HUES48 (cell line): ENCODE results near the gene GOPC.
"Not testable (repeated sequence)": the region's sequence is repeated elsewhere in the genome, so short reads cannot be mapped to it uniquely, and the experiment has no call there.

Experiments used
- H3K27ac ChIP-seq: one replicate; pipeline ENCODE4 v1.7.0; 2013; ENCODE audit warnings: low read depth, low read length, inconsistent platforms
- H3K27me3 ChIP-seq: 2 replicates; pipeline ENCODE4 v1.6.1; 2013; ENCODE audit warnings: mild to moderate bottlenecking, low read length; ENCODE audit not compliant: control insufficient read depth, insufficient read depth
- H3K36me3 ChIP-seq: 2 replicates; pipeline ENCODE4 v1.6.1; 2013; ENCODE audit warnings: low read length; ENCODE audit not compliant: control insufficient read depth, insufficient read depth
- H3K4me1 ChIP-seq: 2 replicates; pipeline ENCODE4 v1.6.1; 2013; ENCODE audit warnings: mild to moderate bottlenecking, low read length; ENCODE audit not compliant: control insufficient read depth, insufficient read depth
- H3K4me3 ChIP-seq: 2 replicates; pipeline ENCODE4 v1.5.1; 2013; ENCODE audit warnings: mild to moderate bottlenecking, low read depth, low read length
- H3K9ac ChIP-seq: 2 replicates; pipeline ENCODE4 v1.6.1; 2013; ENCODE audit warnings: mild to moderate bottlenecking, low read depth, low read length, moderate library complexity
- H3K9me3 ChIP-seq: 2 replicates; pipeline ENCODE4 v1.6.1; 2013; ENCODE audit warnings: low read length; ENCODE audit not compliant: control insufficient read depth, insufficient read depth

The GOPC gene

GRCh38 chr6:117602151-117602898 is at the start of gene GOPC:
Gene GOPC (minus strand): TSS chr6:117602511. CDS start chr6:117602288, 223 bp downstream.
- Histone ChIP-seq H3K27me3 (no peaks in the 10 kb centered on the region), H3K27ac (peak within 1 kb of the TSS; percentile 89), H3K36me3 (peaks cover 11% of the 10 kb centered on the region; the same call in 1 of the 2 replicates), H3K4me3 (peak within 1 kb of the TSS; percentile 90), H3K9me3 (peaks cover 9% of the 10 kb centered on the region), H3K4me1 (peaks cover 3% of the 10 kb centered on the region; the same call in 1 of the 2 replicates), H3K9ac (peak within 1 kb of the TSS; percentile 89)

DNA sequence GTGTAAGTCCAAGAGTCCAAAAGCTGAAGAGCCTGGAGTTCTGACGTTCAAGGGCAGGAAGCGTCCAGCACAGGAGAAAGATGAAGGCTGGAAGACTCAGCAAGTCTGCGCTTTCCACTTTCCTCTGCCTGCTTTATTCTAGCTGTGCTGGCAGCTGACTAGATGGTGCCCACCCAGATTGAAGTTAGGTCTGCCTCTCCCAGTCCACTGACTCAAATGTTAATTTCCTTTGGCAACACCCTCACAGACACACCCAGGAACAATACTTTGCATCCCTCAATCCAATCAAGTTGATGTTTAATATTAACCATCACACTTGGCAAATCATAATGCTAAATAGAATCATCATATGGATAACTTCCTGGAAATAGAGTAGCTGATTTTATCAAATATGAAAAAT is 49.7 kb upstream of the GOPC start:
- not testable (repeated sequence) for H3K4me3 ChIP-seq, H3K27ac ChIP-seq, H3K4me1 ChIP-seq

GRCh38 chr6:117642976-117643375 is 40.7 kb upstream of the GOPC start:
- H3K4me3 ChIP-seq: no peak overlapping the region

More for the DNA sequence above, 49.7 kb upstream of the GOPC start:
- not testable (repeated sequence) for H3K27me3 ChIP-seq, H3K9me3 ChIP-seq, H3K9ac ChIP-seq, H3K36me3 ChIP-seq

DNA sequence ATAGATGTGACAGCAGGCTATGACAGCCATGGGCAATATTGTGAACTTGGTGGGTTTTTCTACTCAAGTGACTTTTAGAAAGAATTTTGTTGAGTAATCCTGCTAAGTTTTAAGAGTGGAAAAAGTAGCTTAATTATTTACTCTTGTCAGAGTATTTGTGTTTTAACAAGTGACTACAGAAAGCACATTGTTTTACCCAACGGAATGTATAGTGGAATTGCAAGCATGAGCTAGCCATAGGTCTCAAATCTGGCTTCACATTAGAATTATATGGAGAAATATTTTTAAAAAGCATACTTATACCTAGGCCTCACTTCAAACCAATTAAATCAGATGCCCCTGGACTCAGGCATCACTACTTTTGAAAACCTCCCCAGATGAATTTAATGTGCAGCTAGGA is 35.5 kb upstream of the GOPC start:
- no peaks in the 10 kb centered on the region for H3K27me3 ChIP-seq
- no peaks in the 10 kb centered on the region for H3K4me1 ChIP-seq
- H3K36me3 ChIP-seq: no peaks in the 10 kb centered on the region
- H3K9ac ChIP-seq: no peak overlapping the region
- peaks cover 14% of the 10 kb centered on the region; the same call in 1 of the 2 replicates for H3K9me3 ChIP-seq
- no peak overlapping the region for H3K27ac ChIP-seq
- H3K4me3 ChIP-seq: no peak overlapping the region

More at GRCh38 chr6:117642976-117643375, 40.7 kb upstream of the GOPC start:
- peaks cover 9% of the 10 kb centered on the region; the same call in 1 of the 2 replicates for H3K9me3 ChIP-seq
- H3K4me1 ChIP-seq: no peaks in the 10 kb centered on the region
- H3K27me3 ChIP-seq: no peaks in the 10 kb centered on the region
- H3K9ac ChIP-seq: no peak overlapping the region
- H3K36me3 ChIP-seq: no peaks in the 10 kb centered on the region
- H3K27ac ChIP-seq: no peak overlapping the region

DNA sequence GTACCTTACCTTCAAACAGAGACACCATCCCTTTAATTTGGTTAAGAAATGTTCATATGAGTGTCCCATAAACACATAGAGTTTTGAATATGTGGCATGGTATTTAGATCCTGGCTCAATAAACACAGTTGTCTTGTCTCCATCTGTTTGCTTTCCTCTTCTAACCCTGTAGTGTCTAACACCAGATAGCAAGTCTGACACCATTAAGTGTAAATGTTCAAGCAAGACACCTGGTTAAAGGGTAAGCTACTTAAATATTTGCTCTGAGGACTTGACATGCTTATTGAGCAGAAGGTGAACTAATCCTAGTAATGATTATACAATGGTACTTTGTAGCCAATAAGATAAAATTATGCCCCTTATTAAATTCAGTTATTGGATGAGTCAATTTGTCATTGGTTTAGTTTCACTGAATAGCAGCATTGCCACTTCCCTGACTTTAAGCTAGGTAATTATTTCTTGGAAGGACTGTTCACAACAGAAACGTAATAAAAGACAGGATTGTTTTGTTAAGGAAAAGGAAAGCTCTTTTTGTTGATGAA is 26.9 kb upstream of the GOPC start:
- no peak overlapping the region for H3K27ac ChIP-seq
- H3K4me3 ChIP-seq: no peak overlapping the region
- no peak overlapping the region for H3K9ac ChIP-seq
- H3K27me3 ChIP-seq: no peaks in the 10 kb centered on the region
- peaks cover 48% of the 10 kb centered on the region for H3K9me3 ChIP-seq
- H3K4me1 ChIP-seq: no peaks in the 10 kb centered on the region
- H3K36me3 ChIP-seq: no peaks in the 10 kb centered on the region

GRCh38 chr6:117627533-117627932 is 25.2 kb upstream of the GOPC start:
- H3K36me3 ChIP-seq: no peaks in the 10 kb centered on the region
- no peak overlapping the region for H3K9ac ChIP-seq
- H3K27ac ChIP-seq: no peak overlapping the region
- peaks cover 60% of the 10 kb centered on the region for H3K9me3 ChIP-seq
- no peaks in the 10 kb centered on the region for H3K27me3 ChIP-seq
- no peak overlapping the region for H3K4me3 ChIP-seq
- H3K4me1 ChIP-seq: no peaks in the 10 kb centered on the region

DNA sequence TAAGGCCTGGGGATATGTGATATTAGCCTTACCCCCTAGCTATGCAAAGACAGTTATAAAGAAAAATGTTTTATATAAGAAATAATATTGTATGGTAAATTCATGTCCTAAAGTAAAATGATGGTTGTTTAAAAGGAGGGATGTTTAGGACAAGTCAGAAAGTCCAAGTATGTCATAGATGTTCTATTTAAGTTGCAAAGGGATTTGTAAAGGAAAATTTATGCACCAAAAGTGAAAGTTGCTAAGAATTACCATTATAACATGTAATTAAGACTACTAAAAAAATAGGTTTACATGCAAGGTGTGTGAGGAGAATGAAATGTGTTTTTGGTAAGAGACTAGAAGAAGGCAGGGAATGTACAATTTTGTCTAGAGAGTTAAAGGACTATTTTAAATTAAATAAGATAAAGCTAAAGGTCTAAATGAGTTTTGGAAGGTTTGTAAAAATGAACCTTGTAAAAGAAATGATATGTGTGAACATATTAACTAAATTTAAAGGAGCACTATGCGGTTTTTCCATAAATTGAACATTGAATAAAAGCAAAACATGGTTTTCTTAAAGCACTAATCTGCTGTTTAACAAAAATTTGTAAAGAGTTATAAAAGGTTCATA is 22.7 kb upstream of the GOPC start:
- H3K4me3 ChIP-seq: no peak overlapping the region
- no peak overlapping the region for H3K9ac ChIP-seq
- H3K36me3 ChIP-seq: no peaks in the 10 kb centered on the region
- no peaks in the 10 kb centered on the region for H3K4me1 ChIP-seq
- no peak overlapping the region for H3K27ac ChIP-seq
- H3K9me3 ChIP-seq: peaks cover 47% of the 10 kb centered on the region
- no peaks in the 10 kb centered on the region for H3K27me3 ChIP-seq

DNA sequence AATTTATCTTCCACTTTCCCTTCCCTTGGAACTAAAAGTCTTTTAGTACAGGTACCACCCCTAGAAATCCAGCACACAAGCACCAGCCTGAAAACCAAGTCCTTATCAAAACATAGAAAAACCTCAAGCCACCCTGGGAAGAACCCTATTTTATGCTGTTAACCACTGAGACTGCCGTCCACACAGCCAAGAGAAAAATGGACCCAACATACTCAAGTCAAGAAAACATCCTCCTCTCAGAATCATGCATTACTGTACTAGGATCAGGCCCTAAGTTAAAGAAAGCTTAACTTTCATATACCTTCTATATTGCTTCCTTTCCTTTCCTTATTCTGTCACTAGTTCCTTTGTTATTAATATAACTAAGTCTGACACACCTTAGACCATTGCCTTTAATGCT is 16.9 kb upstream of the GOPC start:
- Histone ChIP-seq H3K27me3 (no peaks in the 10 kb centered on the region), H3K36me3 (no peaks in the 10 kb centered on the region), H3K27ac (no peak overlapping the region), H3K9me3 (peaks cover 15% of the 10 kb centered on the region), H3K4me3 (no peak overlapping the region), H3K9ac (no peak overlapping the region), H3K4me1 (peaks cover 18% of the 10 kb centered on the region)

DNA sequence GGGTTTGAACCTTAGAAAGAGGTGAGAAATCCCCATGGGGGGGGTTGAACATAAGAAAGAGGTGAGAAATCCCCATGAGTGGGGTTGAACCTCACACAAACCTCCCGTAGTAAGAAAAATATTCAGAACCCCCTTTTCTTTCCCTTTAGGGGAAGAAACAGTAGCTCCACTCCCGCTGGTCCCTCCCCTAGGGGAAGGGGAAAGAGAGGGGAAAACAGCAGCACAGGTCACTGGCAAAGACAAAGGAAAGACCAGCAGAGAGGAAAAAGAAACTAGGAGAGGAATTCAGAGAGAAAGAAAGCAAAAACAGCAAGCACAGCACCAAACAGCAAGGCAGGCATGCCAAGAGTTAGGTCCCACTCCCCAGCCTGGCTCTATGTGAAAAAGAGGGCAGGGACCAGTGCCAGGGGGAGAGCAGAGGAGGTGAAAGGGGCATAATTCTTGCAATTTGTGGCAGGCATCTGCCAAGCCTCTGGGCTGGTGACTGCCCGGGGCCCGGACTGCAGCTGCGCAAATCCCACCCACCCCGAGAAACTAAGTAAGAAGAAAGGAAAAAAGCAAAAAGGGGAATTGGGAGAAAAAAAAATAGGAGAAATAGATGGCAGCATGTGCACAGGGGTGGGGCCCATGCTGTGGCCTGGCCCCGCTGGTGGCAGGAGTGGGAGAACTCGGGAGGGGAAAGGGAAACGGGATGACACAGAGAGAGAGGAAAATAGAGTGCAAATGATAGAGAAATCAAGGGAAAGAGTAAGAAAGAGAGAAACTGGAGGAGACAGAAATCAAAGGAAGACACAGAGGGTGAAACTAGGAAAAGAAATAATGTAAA is 15.1 kb upstream of the GOPC start:
- no peak overlapping the region for H3K27ac ChIP-seq
- H3K9me3 ChIP-seq: no peaks in the 10 kb centered on the region
- peaks cover 36% of the 10 kb centered on the region for H3K4me1 ChIP-seq
- no peak overlapping the region for H3K9ac ChIP-seq
- H3K4me3 ChIP-seq: no peak overlapping the region
- no peaks in the 10 kb centered on the region for H3K36me3 ChIP-seq
- H3K27me3 ChIP-seq: no peaks in the 10 kb centered on the region

GRCh38 chr6:117616391-117617209 is 14.3 kb upstream of the GOPC start:
- Histone ChIP-seq H3K36me3 (no peaks in the 10 kb centered on the region), H3K4me3 (no peak overlapping the region), H3K9ac (no peak overlapping the region), H3K27me3 (no peaks in the 10 kb centered on the region), H3K4me1 (peaks cover 44% of the 10 kb centered on the region), H3K27ac (no peak overlapping the region), H3K9me3 (no peaks in the 10 kb centered on the region)
